ENCODE measurements around the gene ADO.

Gene ADO

DNA sequence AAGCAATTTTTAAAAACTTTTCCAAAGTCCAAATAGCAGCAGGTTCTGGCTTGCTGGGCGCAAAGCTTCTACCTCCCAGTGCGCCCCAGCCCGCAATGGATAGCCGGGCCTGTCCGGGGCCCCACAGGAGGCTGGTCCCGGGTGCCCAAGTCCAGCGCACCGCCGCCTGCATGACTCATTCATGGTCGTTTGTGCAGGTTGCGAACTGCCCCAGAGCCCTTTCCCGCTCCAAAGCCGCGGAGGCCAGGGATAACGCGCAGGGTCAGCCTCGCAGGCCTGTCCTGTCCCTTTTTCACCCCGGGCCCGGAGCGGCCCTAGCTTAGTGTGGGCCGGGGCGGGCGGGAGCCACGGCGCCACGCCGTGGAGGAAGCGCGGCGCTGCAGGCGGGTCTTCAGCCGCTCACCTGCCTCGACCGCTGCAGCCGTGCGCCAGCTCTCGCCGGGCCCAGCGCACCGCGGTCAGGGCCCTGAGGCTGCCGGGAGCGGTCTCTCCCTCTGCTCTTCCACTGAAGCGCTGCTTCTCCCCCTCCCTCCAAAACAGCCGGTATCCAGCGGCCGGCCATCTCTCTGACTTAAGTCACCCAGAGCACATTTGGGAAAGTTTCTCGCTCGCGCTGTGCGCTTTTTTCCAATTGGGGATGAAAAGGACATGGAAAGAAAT lies 13.4 kb downstream of the ADO start:
- DNase-seq (ENCODE audit: low read depth, low spot score) = no peak

GRCh38 chr10:62818426-62819011 lies 14.0 kb downstream of the ADO start:
- no peak for DNase-seq (ENCODE audit: low read depth, low spot score)

DNA sequence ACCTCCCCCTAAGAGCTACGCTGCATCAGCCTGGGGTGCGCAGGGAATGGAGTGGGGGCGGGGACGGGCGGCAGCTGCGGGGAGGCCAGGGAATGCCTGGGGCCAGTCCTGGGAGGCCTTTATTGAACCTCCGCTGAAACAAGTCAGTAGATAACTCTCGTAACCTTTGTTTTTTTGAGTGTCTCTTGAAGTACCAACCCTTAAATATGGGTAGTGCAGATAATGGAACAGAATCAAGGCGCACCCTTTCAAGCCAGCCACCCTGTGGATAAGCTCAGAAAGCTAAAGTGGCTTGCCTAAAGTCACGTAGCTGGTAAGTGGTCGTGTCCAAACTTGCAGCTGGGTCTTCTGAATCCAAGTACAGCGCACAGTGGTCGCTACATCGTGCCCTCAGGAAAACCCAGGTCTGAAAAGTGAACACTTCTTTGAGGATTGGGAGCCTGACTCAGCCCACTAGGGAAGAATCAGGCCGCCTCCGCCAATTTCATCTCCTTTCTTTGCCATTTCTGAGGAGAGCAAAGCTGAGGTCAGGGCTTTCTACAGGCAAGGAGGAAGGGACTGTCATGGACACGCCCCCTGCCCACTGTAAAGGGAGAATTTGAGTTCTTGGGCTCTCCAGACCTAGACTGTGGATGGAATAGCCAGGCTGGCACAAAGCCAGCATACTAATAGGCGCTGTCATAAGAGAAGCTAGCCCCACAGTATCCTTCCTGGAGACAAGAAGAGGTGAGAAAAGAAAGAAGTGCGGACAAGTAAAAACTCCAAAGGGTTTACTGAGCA lies 14.8 kb downstream of the ADO start:
- no peak for DNase-seq (ENCODE audit: low read depth, low spot score)

- no peak for DNase-seq (ENCODE audit: low read depth, low spot score)
These were observed 16.1 kb downstream of the ADO start for GRCh38 chr10:62820586-62820985.

GRCh38 chr10:62826273-62826672 lies 21.8 kb downstream of the ADO start:
- no peak for DNase-seq (ENCODE audit: low read depth, low spot score)

GRCh38 chr10:62829622-62830021 lies 25.1 kb downstream of the ADO start:
- no peak for DNase-seq (ENCODE audit: low read depth, low spot score)

DNA sequence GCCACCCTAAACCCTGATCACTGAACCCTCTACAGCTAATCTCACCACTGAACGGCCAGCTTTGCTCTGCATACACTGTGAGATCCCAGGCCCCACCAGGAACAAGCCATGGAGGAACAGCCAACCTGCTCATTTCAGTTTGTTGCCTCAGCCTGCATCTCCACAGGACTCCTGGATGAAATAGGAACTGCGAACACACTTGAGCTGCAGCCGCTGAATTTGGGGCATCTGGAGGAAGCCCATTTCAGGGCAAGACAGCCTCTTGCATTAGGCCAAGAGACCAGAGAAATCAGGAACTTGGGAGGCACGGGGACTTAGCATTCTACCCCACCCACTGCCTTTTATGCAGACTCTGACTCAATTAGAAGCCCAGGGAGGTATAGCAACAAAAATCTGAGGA lies 26.2 kb downstream of the ADO start:
- no peak for DNase-seq (ENCODE audit: low read depth, low spot score)

DNA sequence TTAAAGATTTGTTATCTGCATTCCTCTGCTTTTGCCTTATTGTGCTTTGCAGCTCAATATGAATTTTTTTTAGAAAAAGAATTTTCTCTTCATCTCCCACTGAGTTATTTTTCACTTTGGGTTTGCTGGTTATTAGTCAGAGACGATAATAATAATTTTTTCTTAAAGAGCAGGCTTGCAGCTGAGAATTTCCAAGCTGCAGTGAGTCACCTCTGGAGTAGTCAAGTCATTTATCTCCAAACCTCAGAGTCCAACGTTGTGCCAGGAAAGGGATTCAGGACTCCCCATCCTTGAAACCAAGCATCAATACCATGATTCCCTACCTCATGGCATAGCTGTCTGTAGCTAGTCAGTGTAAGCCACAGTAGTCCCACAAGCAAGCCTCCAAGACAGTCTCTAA lies 26.8 kb downstream of the ADO start:
- no peak for DNase-seq (ENCODE audit: low read depth, low spot score)

DNA sequence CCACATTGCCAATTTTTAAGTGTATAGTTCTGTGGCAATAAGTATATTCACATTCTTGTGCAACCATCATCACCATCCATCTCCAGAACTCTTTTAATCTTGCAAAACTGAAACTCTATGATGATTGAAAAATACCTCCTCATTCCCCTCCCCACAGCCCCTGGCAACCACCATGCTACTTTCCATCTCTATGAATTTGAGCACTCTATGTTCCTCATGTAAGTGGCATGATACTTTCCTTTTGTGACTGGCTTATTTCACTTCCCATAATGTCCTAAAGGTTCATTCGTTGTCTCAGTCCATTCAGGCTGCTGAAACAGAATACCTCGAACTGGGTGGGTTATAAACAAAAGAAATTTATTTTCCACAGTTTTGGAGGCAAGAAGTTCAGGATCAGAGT lies 35.1 kb downstream of the ADO start:
- no peak for DNase-seq (ENCODE audit: low read depth, low spot score)

DNA sequence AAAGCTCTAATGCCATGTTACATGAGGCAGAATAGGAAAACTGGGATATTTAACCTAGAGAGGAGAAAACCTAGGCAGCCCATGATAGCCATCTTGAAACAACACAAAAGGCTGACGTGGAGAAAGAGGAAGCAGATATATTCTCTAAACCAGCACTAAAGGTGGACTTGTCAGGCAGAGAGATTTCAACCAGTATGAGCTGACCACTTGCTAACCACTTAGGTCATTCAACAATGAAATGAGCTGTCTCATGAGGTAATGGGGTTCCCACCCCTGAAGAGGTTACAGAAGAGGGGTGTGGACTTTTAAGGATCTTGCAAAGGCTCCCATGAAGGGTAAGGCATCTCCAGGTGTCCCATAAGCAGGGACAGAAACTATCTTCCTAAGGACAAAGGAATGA lies 38.5 kb downstream of the ADO start:
- no peak for DNase-seq (ENCODE audit: low read depth, low spot score)

DNA sequence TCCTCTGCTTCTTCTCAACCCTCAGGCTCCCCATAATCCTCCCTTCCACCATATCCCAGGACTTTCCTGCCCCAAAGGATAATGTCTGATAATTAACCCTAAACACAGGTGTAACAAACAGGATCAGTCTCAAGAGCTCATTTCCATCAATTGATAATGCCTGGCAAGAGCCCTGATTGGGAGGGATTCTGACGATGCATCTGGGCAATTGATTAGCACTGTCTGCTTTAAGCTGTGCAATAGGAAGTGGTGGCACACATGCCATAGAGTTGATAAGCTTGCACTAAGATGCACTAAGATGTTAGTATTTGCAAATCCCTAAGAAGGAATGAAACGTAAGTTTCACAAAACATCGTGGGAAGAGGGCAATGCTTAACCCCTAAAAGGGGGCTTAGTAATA lies 39.1 kb downstream of the ADO start:
- no peak for DNase-seq (ENCODE audit: low read depth, low spot score)

DNA sequence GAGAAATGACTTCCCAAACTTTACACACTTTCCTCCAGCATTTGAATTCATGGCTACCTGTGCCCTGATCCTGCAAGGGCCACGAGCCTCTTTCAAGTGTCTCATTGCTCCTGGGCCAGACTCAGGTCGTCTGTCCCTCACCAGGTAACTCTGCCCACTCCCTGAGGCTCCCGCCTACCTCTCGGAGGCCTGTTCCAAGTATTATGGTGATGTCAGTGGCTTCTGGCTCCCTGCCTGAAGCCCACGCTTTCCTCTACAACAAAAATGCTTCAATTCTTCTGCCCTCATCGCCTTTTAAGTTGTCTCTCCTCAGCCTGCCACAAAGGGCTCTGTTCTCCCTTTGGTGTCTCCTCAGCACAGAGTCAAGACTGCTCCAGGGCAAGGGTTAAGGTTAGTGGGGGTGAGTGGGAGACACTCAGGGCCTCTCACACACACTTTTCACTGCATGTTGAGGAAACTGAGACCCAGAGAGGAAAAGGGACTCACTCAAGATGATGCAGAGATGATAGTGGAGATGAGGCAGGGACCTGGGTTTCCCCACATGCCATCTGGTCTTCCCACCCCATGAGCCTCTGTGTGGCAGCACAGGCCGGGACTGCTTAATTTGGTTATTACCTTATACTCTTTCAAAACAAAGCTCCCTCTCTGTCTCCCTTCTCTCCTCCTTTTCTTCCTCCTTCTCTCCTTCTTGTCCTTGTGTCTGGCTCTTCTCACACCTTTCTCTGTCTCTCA lies 39.9 kb downstream of the ADO start:
- DNase-seq (ENCODE audit: low read depth, low spot score) = no peak

GRCh38 chr10:62847433-62847832 lies 42.9 kb downstream of the ADO start:
- DNase-seq (ENCODE audit: low read depth, low spot score) = no peak

DNA sequence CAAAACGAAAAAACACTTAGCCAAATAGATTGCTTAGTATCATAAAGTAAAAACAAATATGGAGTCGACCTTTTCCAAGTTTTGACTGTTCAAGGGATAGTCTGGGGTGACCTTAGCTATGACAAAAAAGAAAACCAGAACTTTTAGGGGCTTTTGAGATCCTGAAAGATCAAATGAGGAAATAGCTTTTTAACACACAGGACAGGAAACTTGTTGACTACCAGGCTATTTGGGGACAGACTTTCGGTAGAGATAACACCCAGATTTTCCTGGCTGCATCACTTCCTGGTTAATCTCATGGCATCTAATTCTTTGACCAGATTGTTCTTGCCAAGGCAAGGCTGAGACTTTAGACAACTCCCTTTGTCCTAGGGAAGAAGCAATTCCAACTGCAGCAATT lies 46.1 kb downstream of the ADO start:
- no peak for DNase-seq (ENCODE audit: low read depth, low spot score)

DNA sequence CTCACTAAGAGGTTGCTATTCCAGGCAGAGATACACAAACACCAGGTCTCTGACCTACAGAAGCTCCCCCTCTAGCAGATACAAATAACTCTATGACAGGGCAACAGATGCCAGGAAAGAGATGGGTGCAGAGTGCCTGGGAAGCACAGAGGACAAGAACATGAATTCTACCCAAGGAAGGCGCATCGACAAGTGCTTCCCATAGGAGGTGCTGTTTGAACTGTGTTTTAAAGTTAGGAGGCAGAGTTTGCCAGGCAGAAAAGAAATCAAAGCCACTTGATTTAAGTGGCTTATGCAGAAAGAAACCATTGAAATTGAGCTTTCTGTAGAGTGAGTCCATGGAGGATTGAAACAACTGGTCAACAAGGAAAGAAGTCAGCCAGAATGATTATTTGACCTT lies 46.9 kb downstream of the ADO start:
- peak; percentile 20 for DNase-seq (ENCODE audit: low read depth, low spot score)

DNA sequence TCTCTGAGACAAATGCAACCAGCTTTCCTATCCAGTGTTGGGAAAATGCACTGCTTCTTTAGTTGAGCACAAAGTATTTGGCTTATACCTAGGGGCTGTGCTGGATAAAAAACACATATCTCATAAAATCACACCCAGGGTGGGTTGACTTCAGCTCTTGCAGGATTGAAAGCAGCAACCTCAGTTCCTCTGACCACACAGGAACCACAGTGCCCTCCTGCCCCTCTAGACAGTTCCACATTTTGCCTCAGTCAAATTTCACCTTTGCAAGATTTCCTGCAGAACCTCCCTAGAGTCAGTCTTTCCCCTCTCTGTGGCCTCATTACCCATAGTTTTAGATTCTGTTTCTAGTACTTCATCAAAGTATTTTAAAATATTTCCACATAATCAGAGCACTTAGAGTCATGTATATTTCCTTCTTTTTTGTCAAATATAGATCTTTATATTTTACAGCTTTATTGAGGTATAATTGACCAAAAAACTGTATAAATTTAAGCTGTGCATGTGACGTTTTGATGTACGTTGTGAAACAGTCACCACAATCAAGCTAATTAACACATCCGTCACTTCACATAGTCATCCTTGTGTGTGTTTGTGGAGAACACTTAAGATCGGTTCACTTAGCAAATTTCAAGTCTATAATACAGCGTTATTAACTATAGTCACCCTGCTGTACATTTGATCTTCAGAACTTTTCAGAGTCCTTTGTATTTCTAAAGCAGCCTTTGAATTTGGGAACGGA lies 48.6 kb downstream of the ADO start:
- DNase-seq (ENCODE audit: low read depth, low spot score) = no peak

GRCh38 chr10:62853710-62854109 lies 49.2 kb downstream of the ADO start:
- DNase-seq (ENCODE audit: low read depth, low spot score) = no peak

GRCh38 chr10:62856021-62856420 lies 51.5 kb downstream of the ADO start:
- DNase-seq (ENCODE audit: low read depth, low spot score) = no peak

Measured in iPS DF 19.7 (cell line).